GM23338 (cell line): ENCODE data around the gene TTLL8. TPM values are rescaled to one million over a fixed set of nuclear protein-coding genes. Genes with fewer than 3 reads are reported as not detected.

Source experiments
- ATAC-seq: fragments of 200-7000 bp; cut with Tn5 transposase; 3 replicates; pipeline ENCODE4 v1.9.1; 2020
- DNase-seq: peaks from one replicate; pipeline ENCODE4 v3.0.0-alpha.2; 2015; ENCODE audit warnings: low spot score
- H2AFZ ChIP-seq: fragments of 200-600 bp; sonication (generic); 2 replicates; pipeline ENCODE4 v1.8.0; 2016; ENCODE audit warnings: antibody characterized with exemption, mild to moderate bottlenecking, moderate library complexity
- H3F3A ChIP-seq: fragments of 200-600 bp; sonication (generic); replicated peaks from 2 replicates; pipeline ENCODE4 v1.8.0; 2017; ENCODE audit warnings: antibody characterized with exemption, mixed run types, low read depth
- H3K27ac ChIP-seq: fragments of 200-600 bp; sonication (generic); 2 replicates; pipeline ENCODE4 v1.6.1; 2016; ENCODE audit warnings: low read depth
- H3K27me3 ChIP-seq: fragments of 200-600 bp; sonication (generic); 2 replicates; pipeline ENCODE4 v1.8.0; 2016; ENCODE audit warnings: mild to moderate bottlenecking, mixed run types, moderate library complexity; ENCODE audit not compliant: insufficient read depth
- H3K36me3 ChIP-seq: fragments of 200-600 bp; sonication (generic); 2 replicates; pipeline ENCODE4 v1.8.0; 2016; ENCODE audit warnings: mild to moderate bottlenecking; ENCODE audit not compliant: insufficient read depth
- H3K4me1 ChIP-seq: fragments of 200-600 bp; sonication (generic); 2 replicates; pipeline ENCODE4 v1.8.0; 2016; ENCODE audit warnings: mild to moderate bottlenecking, moderate library complexity; ENCODE audit not compliant: insufficient read depth
- H3K4me2 ChIP-seq: fragments of 200-600 bp; sonication (generic); 2 replicates; pipeline ENCODE4 v1.7.1; 2017; ENCODE audit warnings: mixed run types
- H3K4me3 ChIP-seq: fragments of 200-600 bp; sonication (generic); 2 replicates; pipeline ENCODE4 v1.6.1; 2016; ENCODE audit warnings: mixed run types
- H3K79me2 ChIP-seq: fragments of 200-600 bp; sonication (generic); replicated peaks from 2 replicates; pipeline ENCODE4 v1.8.0; 2017; ENCODE audit warnings: mild to moderate bottlenecking; ENCODE audit not compliant: insufficient read depth
- H3K9me2 ChIP-seq: fragments of 200-600 bp; sonication (generic); 2 replicates; pipeline ENCODE4 v1.8.0; 2017; ENCODE audit not compliant: insufficient read depth
- H4K20me1 ChIP-seq: fragments of 200-600 bp; sonication (generic); replicated peaks from 2 replicates; pipeline ENCODE4 v1.8.0; 2017; ENCODE audit warnings: mild to moderate bottlenecking; ENCODE audit not compliant: insufficient read depth
- H3K27ac Mint-ChIP-seq: 2 replicates; pipeline ENCODE4 v1.8.0; 2020; ENCODE audit warnings: inconsistent platforms, mild to moderate bottlenecking, moderate library complexity, mixed read lengths
- H3K27me3 Mint-ChIP-seq: 3 replicates; pipeline ENCODE4 v1.8.0; 2022; ENCODE audit warnings: low read depth, mild to moderate bottlenecking, moderate library complexity, mixed read lengths, inconsistent platforms; ENCODE audit not compliant: insufficient read depth, poor library complexity
- H3K36me3 Mint-ChIP-seq: 3 replicates; pipeline ENCODE4 v1.8.0; 2021; ENCODE audit warnings: low read depth, mild to moderate bottlenecking, inconsistent platforms, moderate library complexity, mixed read lengths
- H3K4me1 Mint-ChIP-seq: 3 replicates; pipeline ENCODE4 v1.8.0; 2020; ENCODE audit warnings: mild to moderate bottlenecking, inconsistent platforms, mixed read lengths
- H3K4me3 Mint-ChIP-seq: 3 replicates; pipeline ENCODE4 v1.8.0; 2021; ENCODE audit warnings: moderate library complexity, mild to moderate bottlenecking, inconsistent platforms, mixed read lengths
- H3K9me3 Mint-ChIP-seq: 3 replicates; pipeline ENCODE4 v1.8.0; 2020; ENCODE audit warnings: moderate library complexity, mild to moderate bottlenecking, inconsistent platforms, mixed read lengths
- CREB1 ChIP-seq: fragments of 250-450 bp; sonication (Bioruptor Pico); IDR thresholded peaks from 2 replicates; pipeline ENCODE4 v1.5.0; 2020; ENCODE audit warnings: low read depth, mild to moderate bottlenecking, moderate library complexity
- CTCF ChIP-seq, 2 experiments: fragments of 200-600 bp in 1 of 2; sonication (generic) in 1 of 2; conservative IDR thresholded peaks; 2 replicates each; pipeline versions ENCODE4 v1.5.1 to v1.6.1; 2016 to 2017; ENCODE audit warnings: antibody characterized with exemption in 2 of 2, low read depth in 2 of 2, mild to moderate bottlenecking in 2 of 2, moderate library complexity in 1 of 2
- ETS1 ChIP-seq: IDR thresholded peaks from 2 replicates; pipeline ENCODE4 v1.6.1; 2016; ENCODE audit warnings: antibody characterized with exemption
- EZH2phosphoT487 ChIP-seq: fragments of 200-600 bp; sonication (generic); IDR thresholded peaks from one replicate; pipeline ENCODE4 v1.8.1; 2018; ENCODE audit warnings: antibody characterized with exemption; ENCODE audit not compliant: unreplicated experiment
- JUNB ChIP-seq: IDR thresholded peaks from one replicate; pipeline ENCODE4 v1.6.1; 2016; ENCODE audit warnings: antibody characterized with exemption; ENCODE audit not compliant: unreplicated experiment
- NANOG ChIP-seq: IDR thresholded peaks from 2 replicates; pipeline ENCODE4 v1.6.1; 2016; ENCODE audit warnings: antibody characterized with exemption, borderline replicate concordance
- POLR2AphosphoS5 ChIP-seq: IDR thresholded peaks from 2 replicates; pipeline ENCODE4 v1.6.1; 2016; ENCODE audit warnings: antibody characterized with exemption, low read depth
- REST ChIP-seq: IDR thresholded peaks from one replicate; pipeline ENCODE4 v1.6.1; 2018; ENCODE audit warnings: antibody characterized with exemption; ENCODE audit not compliant: unreplicated experiment
- STAT1 ChIP-seq: IDR thresholded peaks from one replicate; pipeline ENCODE4 v1.6.1; 2016; ENCODE audit warnings: antibody characterized with exemption; ENCODE audit not compliant: unreplicated experiment
- ZNF114 ChIP-seq: fragments of 250-450 bp; sonication (Bioruptor Pico); IDR thresholded peaks from 2 replicates; pipeline ENCODE4 v1.5.0; 2020; ENCODE audit warnings: mild to moderate bottlenecking, moderate library complexity
- ZNF331 ChIP-seq: fragments of 250-450 bp; sonication (Bioruptor Pico); IDR thresholded peaks from 2 replicates; pipeline ENCODE4 v1.5.0; 2020; ENCODE audit warnings: low read depth, mild to moderate bottlenecking, moderate library complexity
- polyA plus RNA-seq: library from polyadenylated mRNA; unstranded; fragments of >200 nt; fragmentation: Nextera tagmentation; extraction: Ambion mirVana; gene quantifications from 2 replicates; pipeline ENCODE4 v1.2.1, GENCODE V29; 2016
- total RNA-seq: library from RNA; depleted of rRNA; stranded (reverse); fragments of >200 nt; shearing (Covaris generic); gene quantifications from 2 replicates; pipeline ENCODE4 v1.2.3, GENCODE V29; 2014
- TF ChIP-seq, protein P1 (sequence below): fragments of 250-450 bp; sonication (Bioruptor Pico); IDR thresholded peaks from 2 replicates; pipeline ENCODE4 v1.5.0; 2020; ENCODE audit warnings: mild to moderate bottlenecking, moderate library complexity

TTLL8 gene
- total and polyA plus RNA-seq, 2 experiments from 2014 or later, result not detected

DNA sequence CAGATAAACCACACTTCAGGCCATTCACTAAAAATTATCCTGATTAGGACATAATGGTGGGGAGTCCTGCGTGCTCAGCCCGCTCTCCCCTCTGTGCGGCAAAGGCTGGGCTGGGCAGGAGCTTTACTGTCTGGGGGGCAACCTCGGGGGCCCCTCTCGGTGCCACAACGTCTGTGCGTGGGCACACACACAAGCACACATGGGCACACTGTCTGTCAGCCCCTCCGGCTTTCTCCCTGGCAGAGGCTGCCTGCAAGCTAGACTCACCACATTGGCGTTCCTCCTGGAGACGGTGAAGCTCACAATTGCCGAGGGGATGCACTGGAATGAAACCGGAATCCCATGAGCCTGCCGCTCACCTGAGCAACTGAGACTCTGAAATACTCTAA lies 22.0 kb upstream of the TTLL8 start (continued):
- no peak for TF ChIP-seq ETS1
- no peak for TF ChIP-seq NANOG
- no peak for TF ChIP-seq EZH2phosphoT487

GRCh38 chr22:50078761-50079160 lies 20.7 kb upstream of the TTLL8 start:
- no peaks in the 10 kb centered on the region for H3K36me3 ChIP-seq
- H3K9me2 ChIP-seq, result no peaks in the 10 kb centered on the region
- no peak overlapping the region for H3K4me2 ChIP-seq
- no peak overlapping the region for H3K27ac ChIP-seq
- no peak overlapping the region for H3K27ac Mint-ChIP-seq
- H3K9me3 Mint-ChIP-seq, result no peaks in the 10 kb centered on the region
- H2AFZ ChIP-seq, result no peak overlapping the region; the same call in 1 of the 2 replicates
- ATAC-seq, result no peak
- no peak for DNase-seq
- no peaks in the 10 kb centered on the region for H3K4me1 ChIP-seq
- no peak overlapping the region for H3K4me3 Mint-ChIP-seq
- H3K79me2 ChIP-seq, result no peaks in the 10 kb centered on the region
- H3K27me3 Mint-ChIP-seq, result peaks cover 13% of the 10 kb centered on the region
- H3K4me1 Mint-ChIP-seq, result peaks cover 10% of the 10 kb centered on the region
- no peaks in the 10 kb centered on the region for H3K27me3 ChIP-seq
- H3F3A ChIP-seq, result no peaks in the 10 kb centered on the region
- H3K4me3 ChIP-seq, result no peak overlapping the region
- H4K20me1 ChIP-seq, result no peaks in the 10 kb centered on the region
- H3K36me3 Mint-ChIP-seq, result no peaks in the 10 kb centered on the region
- TF ChIP-seq ZNF114 (CRISPR knock-in tag) (no peak), REST (no peak), ETS1 (no peak), JUNB (no peak), CREB1 (no peak), ZNF331 (no peak), STAT1 (no peak), POLR2AphosphoS5 (no peak), NANOG (no peak), EZH2phosphoT487 (no peak), CTCF (conservative IDR thresholded peaks at IDR 0.05; ENCODE audit: low read depth in 2 of 2) (no peak)
- TF ChIP-seq, protein P1, sequence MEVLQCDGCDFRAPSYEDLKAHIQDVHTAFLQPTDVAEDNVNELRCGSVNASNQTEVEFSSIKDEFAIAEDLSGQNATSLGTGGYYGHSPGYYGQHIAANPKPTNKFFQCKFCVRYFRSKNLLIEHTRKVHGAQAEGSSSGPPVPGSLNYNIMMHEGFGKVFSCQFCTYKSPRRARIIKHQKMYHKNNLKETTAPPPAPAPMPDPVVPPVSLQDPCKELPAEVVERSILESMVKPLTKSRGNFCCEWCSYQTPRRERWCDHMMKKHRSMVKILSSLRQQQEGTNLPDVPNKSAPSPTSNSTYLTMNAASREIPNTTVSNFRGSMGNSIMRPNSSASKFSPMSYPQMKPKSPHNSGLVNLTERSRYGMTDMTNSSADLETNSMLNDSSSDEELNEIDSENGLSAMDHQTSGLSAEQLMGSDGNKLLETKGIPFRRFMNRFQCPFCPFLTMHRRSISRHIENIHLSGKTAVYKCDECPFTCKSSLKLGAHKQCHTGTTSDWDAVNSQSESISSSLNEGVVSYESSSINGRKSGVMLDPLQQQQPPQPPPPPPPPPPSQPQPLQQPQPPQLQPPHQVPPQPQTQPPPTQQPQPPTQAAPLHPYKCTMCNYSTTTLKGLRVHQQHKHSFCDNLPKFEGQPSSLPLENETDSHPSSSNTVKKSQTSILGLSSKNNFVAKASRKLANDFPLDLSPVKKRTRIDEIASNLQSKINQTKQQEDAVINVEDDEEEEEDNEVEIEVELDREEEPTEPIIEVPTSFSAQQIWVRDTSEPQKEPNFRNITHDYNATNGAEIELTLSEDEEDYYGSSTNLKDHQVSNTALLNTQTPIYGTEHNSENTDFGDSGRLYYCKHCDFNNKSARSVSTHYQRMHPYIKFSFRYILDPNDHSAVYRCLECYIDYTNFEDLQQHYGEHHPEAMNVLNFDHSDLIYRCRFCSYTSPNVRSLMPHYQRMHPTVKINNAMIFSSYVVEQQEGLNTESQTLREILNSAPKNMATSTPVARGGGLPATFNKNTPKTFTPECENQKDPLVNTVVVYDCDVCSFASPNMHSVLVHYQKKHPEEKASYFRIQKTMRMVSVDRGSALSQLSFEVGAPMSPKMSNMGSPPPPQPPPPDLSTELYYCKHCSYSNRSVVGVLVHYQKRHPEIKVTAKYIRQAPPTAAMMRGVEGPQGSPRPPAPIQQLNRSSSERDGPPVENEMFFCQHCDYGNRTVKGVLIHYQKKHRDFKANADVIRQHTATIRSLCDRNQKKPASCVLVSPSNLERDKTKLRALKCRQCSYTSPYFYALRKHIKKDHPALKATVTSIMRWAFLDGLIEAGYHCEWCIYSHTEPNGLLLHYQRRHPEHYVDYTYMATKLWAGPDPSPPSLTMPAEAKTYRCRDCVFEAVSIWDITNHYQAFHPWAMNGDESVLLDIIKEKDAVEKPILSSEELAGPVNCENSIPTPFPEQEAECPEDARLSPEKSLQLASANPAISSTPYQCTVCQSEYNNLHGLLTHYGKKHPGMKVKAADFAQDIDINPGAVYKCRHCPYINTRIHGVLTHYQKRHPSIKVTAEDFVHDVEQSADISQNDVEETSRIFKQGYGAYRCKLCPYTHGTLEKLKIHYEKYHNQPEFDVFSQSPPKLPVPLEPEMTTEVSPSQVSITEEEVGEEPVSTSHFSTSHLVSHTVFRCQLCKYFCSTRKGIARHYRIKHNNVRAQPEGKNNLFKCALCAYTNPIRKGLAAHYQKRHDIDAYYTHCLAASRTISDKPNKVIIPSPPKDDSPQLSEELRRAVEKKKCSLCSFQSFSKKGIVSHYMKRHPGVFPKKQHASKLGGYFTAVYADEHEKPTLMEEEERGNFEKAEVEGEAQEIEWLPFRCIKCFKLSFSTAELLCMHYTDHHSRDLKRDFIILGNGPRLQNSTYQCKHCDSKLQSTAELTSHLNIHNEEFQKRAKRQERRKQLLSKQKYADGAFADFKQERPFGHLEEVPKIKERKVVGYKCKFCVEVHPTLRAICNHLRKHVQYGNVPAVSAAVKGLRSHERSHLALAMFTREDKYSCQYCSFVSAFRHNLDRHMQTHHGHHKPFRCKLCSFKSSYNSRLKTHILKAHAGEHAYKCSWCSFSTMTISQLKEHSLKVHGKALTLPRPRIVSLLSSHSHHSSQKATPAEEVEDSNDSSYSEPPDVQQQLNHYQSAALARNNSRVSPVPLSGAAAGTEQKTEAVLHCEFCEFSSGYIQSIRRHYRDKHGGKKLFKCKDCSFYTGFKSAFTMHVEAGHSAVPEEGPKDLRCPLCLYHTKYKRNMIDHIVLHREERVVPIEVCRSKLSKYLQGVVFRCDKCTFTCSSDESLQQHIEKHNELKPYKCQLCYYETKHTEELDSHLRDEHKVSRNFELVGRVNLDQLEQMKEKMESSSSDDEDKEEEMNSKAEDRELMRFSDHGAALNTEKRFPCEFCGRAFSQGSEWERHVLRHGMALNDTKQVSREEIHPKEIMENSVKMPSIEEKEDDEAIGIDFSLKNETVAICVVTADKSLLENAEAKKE, result no peak
